PC-3 (cell line): ENCODE measurements around the gene CD99.

ENCODE experiments used
- EZH2 ChIP-seq: fragments of 300-600 bp; sonication (generic); IDR thresholded peaks from one replicate; pipeline ENCODE4 v1.6.1; 2017; ENCODE audit warnings: antibody characterized with exemption, mild to moderate bottlenecking, low read length; ENCODE audit not compliant: unreplicated experiment
- TF ChIP-seq, protein P1 (sequence below): fragments of 300-600 bp; sonication (generic); conservative IDR thresholded peaks from 2 replicates; pipeline ENCODE4 v1.5.1; 2017; ENCODE audit warnings: antibody characterized with exemption, low read depth, mild to moderate bottlenecking, low read length

DNA sequence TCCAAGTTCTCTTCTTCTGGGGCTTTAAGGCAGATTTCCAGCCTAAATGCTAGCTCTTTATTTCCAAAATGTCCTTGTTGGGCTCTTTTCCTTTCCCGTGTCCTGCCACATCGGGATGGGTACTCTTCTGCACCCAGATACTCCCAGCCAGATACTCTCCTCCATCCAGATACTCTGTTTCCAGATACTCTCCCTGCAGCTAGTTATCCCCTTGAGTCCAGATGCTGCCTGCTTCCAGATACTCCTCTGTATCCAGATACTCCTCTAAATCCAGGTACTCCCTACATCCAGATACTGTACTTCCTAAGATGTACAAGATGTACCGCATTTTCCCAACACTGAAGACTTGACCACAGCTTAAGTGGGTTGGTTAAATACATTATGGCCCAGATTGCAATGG is 50.3 kb downstream of the CD99 start:
- TF ChIP-seq, protein P1, sequence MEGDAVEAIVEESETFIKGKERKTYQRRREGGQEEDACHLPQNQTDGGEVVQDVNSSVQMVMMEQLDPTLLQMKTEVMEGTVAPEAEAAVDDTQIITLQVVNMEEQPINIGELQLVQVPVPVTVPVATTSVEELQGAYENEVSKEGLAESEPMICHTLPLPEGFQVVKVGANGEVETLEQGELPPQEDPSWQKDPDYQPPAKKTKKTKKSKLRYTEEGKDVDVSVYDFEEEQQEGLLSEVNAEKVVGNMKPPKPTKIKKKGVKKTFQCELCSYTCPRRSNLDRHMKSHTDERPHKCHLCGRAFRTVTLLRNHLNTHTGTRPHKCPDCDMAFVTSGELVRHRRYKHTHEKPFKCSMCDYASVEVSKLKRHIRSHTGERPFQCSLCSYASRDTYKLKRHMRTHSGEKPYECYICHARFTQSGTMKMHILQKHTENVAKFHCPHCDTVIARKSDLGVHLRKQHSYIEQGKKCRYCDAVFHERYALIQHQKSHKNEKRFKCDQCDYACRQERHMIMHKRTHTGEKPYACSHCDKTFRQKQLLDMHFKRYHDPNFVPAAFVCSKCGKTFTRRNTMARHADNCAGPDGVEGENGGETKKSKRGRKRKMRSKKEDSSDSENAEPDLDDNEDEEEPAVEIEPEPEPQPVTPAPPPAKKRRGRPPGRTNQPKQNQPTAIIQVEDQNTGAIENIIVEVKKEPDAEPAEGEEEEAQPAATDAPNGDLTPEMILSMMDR: no peak
- no peak for TF ChIP-seq EZH2
